Measurements from ENCODE around the gene LAMA3.

DNA sequence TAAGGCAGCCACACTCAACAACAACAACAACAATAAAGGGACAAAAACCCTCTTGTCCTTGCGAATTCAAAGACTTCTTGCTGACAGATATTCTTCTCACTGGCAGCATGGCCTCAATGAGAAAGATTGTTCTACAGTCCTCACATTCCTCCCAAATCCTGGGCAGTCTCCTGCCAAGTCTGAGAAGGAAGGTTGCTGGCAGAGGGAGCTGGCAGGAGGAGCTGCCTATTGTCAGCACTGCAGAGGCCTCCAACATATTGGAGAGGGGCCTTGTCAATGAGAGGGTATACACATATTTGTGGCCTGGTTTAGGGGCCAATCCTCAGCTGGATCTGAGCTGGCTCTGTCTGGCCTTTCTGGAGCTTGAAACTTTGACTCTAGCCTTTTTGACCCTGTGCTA is 63.5 kb downstream of the LAMA3 start:
- TF ChIP-seq, protein P1, sequence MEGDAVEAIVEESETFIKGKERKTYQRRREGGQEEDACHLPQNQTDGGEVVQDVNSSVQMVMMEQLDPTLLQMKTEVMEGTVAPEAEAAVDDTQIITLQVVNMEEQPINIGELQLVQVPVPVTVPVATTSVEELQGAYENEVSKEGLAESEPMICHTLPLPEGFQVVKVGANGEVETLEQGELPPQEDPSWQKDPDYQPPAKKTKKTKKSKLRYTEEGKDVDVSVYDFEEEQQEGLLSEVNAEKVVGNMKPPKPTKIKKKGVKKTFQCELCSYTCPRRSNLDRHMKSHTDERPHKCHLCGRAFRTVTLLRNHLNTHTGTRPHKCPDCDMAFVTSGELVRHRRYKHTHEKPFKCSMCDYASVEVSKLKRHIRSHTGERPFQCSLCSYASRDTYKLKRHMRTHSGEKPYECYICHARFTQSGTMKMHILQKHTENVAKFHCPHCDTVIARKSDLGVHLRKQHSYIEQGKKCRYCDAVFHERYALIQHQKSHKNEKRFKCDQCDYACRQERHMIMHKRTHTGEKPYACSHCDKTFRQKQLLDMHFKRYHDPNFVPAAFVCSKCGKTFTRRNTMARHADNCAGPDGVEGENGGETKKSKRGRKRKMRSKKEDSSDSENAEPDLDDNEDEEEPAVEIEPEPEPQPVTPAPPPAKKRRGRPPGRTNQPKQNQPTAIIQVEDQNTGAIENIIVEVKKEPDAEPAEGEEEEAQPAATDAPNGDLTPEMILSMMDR (IDR thresholded peaks at IDR 0.05) = no peak
- TF ChIP-seq POLR2A (IDR thresholded peaks at IDR 0.05) = no peak
